ENCODE data around the gene LIN28A.

- TF ChIP-seq TAF1 (IDR thresholded peaks at IDR 0.05; ENCODE audit: low read depth) (no peak), CTCF (IDR thresholded peaks at IDR 0.05; ENCODE audit: poor library complexity, severe bottlenecking) (no peak), RAD21 (conservative IDR thresholded peaks at IDR 0.05) (no peak), POLR2AphosphoS5 (IDR thresholded peaks at IDR 0.05) (no peak)
These were observed 45.7 kb upstream of the LIN28A start for GRCh38 chr1:26364956-26365355.
